Endothelial cell of hepatic sinusoid (primary cell): ENCODE measurements around the gene SMPD3.

Source experiments
- in situ Hi-C: cut with HindIII; loops from 2 replicates; pipeline ENCODE4 v1.10.0; 2017; ENCODE audit warnings: low sequenced_read_pairs

SMPD3 gene

GRCh38 chr16:68372381-68372720, 76.0 kb downstream of the SMPD3 start:
- in situ Hi-C loops: no loop called here

- in situ Hi-C loops: no loop called here
Observed at GRCh38 chr16:68371706-68372380, 76.5 kb downstream of the SMPD3 start.

GRCh38 chr16:68371276-68371651, 77.0 kb downstream of the SMPD3 start:
- in situ Hi-C loops: no loop called here

GRCh38 chr16:68370581-68371275, 77.6 kb downstream of the SMPD3 start:
- in situ Hi-C loops: no loop called here

GRCh38 chr16:68369697-68370580, 78.4 kb downstream of the SMPD3 start:
- in situ Hi-C loops: no loop called here

- in situ Hi-C loops: no loop called here
Observed at GRCh38 chr16:68369168-68369567, 79.1 kb downstream of the SMPD3 start.

- in situ Hi-C loops: no loop called here
Observed at GRCh38 chr16:68368301-68368888, 79.9 kb downstream of the SMPD3 start.

- in situ Hi-C loops: no loop called here
Observed at GRCh38 chr16:68367891-68368290, 80.4 kb downstream of the SMPD3 start.

GRCh38 chr16:68367440-68367839, 80.9 kb downstream of the SMPD3 start:
- in situ Hi-C loops: no loop called here

GRCh38 chr16:68367030-68367429, 81.3 kb downstream of the SMPD3 start:
- in situ Hi-C loops: no loop called here

- in situ Hi-C loops: no loop called here
Observed at GRCh38 chr16:68366062-68366461, 82.2 kb downstream of the SMPD3 start.

- in situ Hi-C loops: no loop called here
Observed at GRCh38 chr16:68365167-68365817, 83.0 kb downstream of the SMPD3 start.

- in situ Hi-C loops: loop anchor here (5.0 kb wide), 1 partner anchor 58 kb away; no protein-coding TSS in a partner anchor
Observed at GRCh38 chr16:68364561-68364998, 83.7 kb downstream of the SMPD3 start.

- in situ Hi-C loops: loop anchor here (5.0 kb wide), 1 partner anchor 58 kb away; no protein-coding TSS in a partner anchor
Observed at GRCh38 chr16:68363658-68364521, 84.4 kb downstream of the SMPD3 start.

- in situ Hi-C loops: loop anchor here (5.0 kb wide), 1 partner anchor 59 kb away; no protein-coding TSS in a partner anchor
Observed at GRCh38 chr16:68362947-68363657, 85.2 kb downstream of the SMPD3 start.

- in situ Hi-C loops: loop anchor here (5.0 kb wide), 1 partner anchor 60 kb away; no protein-coding TSS in a partner anchor
Observed at GRCh38 chr16:68362262-68362913, 85.9 kb downstream of the SMPD3 start.

- in situ Hi-C loops: loop anchor here (5.0 kb wide), 1 partner anchor 61 kb away; no protein-coding TSS in a partner anchor
Observed at GRCh38 chr16:68361485-68361884, 86.8 kb downstream of the SMPD3 start.

GRCh38 chr16:68360956-68361355, 87.4 kb downstream of the SMPD3 start:
- in situ Hi-C loops: loop anchor here (5.0 kb wide), 1 partner anchor 61 kb away; no protein-coding TSS in a partner anchor
